ENCODE measurements around the gene CHRM4.

CHRM4 gene

DNA sequence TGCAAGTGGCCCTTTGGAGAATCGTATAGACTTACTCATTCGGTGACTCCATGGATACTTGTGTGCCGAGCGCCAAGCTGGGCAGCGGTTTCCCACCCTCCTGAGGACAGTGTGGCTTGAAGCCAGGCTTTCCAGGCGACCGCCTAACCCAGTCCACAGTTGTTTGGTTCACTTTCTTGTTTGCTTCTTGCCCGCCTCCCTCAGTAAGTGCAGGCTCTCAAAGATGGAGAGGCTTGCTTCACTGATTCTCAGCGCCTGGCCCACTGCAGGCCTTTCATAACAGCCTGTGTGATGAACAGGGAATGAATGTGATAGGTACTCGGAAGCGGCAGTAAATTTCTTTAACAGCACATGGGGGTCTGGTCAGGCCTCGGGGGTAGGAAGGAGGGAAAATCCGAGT is 21.3 kb downstream of the CHRM4 start:
- peaks cover 41% of the 10 kb centered on the region for H3K36me3 ChIP-seq (replicated peaks)

DNA sequence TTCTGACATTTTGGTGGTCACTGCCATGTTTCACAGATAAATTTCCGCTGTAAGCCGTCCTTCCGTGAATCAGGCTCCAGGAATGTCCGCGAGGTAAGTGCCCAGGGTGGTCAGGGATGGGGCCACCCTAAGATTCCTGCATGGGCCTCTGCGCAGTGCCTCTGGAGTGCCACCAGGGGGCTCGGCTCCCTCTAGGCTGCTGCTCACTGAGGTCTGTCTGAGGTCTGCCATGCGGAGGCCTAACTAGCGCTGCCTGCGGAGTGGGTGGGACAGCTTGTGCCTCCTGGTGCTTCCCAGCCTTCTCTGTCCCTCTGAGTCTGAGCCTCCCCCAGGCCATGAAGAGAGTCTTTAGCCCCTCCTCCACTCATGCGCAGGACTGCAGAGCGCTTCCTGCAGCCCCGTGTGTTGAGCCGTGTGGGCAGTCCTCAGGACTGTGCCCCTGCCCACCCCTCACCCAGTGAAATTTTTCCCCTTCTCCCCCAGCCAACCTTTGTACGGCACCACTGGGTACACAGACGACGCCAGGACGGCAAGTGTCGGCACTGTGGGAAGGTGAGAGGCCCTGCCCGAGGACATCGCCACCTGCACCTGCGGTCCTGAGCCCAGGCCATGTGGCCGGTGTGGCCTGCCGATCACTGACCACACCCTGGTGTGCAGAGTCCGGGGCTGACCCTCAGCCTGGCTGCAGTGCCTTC is 22.0 kb downstream of the CHRM4 start:
- Histone ChIP-seq H3K36me3 (replicated peaks) (peaks cover 34% of the 10 kb centered on the region), H3K27me3 (replicated peaks) (no peaks in the 10 kb centered on the region), H3K27ac (no peak overlapping the region), H3K4me3 (ENCODE audit: low read depth, low read length) (no peak overlapping the region)
- DNase-seq = peak; percentile 63
- in situ Hi-C loops (cut with HindIII; ENCODE audit: low pct_ligation_motif_present, low sequenced_read_pairs) = no loop called here
- TF ChIP-seq, protein P1, sequence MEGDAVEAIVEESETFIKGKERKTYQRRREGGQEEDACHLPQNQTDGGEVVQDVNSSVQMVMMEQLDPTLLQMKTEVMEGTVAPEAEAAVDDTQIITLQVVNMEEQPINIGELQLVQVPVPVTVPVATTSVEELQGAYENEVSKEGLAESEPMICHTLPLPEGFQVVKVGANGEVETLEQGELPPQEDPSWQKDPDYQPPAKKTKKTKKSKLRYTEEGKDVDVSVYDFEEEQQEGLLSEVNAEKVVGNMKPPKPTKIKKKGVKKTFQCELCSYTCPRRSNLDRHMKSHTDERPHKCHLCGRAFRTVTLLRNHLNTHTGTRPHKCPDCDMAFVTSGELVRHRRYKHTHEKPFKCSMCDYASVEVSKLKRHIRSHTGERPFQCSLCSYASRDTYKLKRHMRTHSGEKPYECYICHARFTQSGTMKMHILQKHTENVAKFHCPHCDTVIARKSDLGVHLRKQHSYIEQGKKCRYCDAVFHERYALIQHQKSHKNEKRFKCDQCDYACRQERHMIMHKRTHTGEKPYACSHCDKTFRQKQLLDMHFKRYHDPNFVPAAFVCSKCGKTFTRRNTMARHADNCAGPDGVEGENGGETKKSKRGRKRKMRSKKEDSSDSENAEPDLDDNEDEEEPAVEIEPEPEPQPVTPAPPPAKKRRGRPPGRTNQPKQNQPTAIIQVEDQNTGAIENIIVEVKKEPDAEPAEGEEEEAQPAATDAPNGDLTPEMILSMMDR (IDR thresholded peaks at IDR 0.05; ENCODE audit: low read depth, low read length, missing control alignments) = peak; percentile 97

More for the DNA sequence above, 21.3 kb downstream of the CHRM4 start:
- Histone ChIP-seq H3K27ac (no peak overlapping the region), H3K4me3 (ENCODE audit: low read depth, low read length) (no peak overlapping the region), H3K27me3 (replicated peaks) (no peaks in the 10 kb centered on the region)
- DNase-seq = no peak
- in situ Hi-C loops (cut with HindIII; ENCODE audit: low pct_ligation_motif_present, low sequenced_read_pairs) = no loop called here
- TF ChIP-seq, protein P1 (IDR thresholded peaks at IDR 0.05; ENCODE audit: low read depth, low read length, missing control alignments) = no peak

DNA sequence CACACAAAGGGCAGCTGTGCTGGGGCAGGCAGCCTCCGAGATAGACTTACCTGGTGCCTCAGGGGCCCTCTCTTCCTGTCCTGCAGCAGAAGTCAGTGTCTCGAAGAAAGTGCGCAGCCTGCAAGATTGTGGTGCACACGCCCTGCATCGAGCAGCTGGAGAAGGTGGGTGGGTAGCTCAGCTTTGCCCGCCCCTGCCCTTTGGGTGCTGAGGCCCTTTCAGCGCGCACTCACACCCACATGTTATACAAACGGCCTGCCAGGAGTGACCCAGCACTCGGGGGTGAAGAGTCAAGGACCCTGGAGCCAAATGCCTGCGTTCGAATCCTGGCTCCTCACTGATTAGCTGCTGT is 23.7 kb downstream of the CHRM4 start:
- TF ChIP-seq, protein P1 (IDR thresholded peaks at IDR 0.05; ENCODE audit: low read depth, low read length, missing control alignments) = no peak

DNA sequence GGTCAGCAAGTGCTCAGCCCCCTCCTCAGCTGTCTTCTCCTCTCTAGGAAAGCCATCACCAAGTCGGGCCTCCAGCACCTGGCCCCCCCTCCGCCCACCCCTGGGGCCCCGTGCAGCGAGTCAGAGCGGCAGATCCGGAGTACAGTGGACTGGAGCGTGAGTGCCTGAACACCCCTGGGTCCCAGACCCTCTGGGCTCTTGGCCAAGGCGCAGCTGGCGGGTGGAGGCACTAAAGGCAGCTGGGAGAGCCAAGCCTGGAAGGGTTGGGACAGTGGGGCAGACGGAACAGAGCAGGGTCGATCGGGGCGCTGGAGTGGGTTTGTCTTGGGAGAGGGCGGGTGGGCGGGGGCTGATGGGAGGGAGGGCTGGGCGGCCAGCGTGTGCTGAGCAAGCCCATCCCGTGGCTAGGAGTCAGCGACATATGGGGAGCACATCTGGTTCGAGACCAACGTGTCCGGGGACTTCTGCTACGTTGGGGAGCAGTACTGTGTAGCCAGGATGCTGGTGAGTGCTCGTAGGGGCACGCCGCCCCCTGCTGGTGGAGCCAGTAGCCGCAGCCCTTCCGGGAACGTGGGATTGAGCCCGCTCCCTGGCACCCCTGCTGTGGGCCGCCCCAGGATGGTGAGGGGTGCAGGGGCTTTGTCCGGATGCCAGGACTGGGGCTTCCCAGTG is 24.2 kb downstream of the CHRM4 start:
- DNase-seq = no peak
- in situ Hi-C loops (cut with HindIII; ENCODE audit: low pct_ligation_motif_present, low sequenced_read_pairs) = no loop called here
- H3K36me3 ChIP-seq (replicated peaks) = peaks cover 23% of the 10 kb centered on the region

More for the DNA sequence above, 23.7 kb downstream of the CHRM4 start:
- Histone ChIP-seq H3K4me3 (ENCODE audit: low read depth, low read length) (no peak overlapping the region), H3K36me3 (replicated peaks) (peaks cover 28% of the 10 kb centered on the region), H3K27ac (no peak overlapping the region), H3K27me3 (replicated peaks) (no peaks in the 10 kb centered on the region)
- no peak for DNase-seq
- in situ Hi-C loops (cut with HindIII; ENCODE audit: low pct_ligation_motif_present, low sequenced_read_pairs) = no loop called here

DNA sequence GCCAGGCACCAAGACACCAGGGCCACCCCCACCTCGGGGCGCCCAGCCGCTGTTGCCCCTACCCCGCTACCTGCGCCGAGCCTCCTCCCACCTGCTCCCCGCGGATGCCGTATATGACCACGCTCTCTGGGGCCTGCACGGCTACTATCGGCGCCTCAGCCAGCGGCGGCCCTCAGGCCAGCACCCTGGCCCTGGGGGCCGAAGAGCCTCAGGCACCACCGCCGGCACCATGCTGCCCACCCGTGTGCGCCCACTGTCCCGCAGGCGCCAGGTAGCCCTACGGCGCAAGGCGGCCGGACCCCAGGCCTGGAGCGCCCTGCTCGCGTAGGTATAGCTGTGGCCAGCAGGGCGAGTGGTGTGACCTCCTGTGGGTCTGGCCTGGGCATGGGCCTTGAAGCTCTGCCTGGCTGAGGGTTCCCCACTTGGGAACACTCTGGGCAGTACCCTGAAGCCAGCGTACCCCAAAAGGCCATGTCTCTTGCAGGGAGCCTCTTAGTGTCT is 24.9 kb downstream of the CHRM4 start:
- Histone ChIP-seq H3K36me3 (replicated peaks) (peaks cover 20% of the 10 kb centered on the region), H3K27me3 (replicated peaks) (no peaks in the 10 kb centered on the region), H3K4me3 (ENCODE audit: low read depth, low read length) (no peak overlapping the region), H3K27ac (no peak overlapping the region)
- in situ Hi-C loops (cut with HindIII; ENCODE audit: low pct_ligation_motif_present, low sequenced_read_pairs) = no loop called here
- TF ChIP-seq, protein P1 (IDR thresholded peaks at IDR 0.05; ENCODE audit: low read depth, low read length, missing control alignments) = no peak
- DNase-seq = no peak

More for the DNA sequence above, 24.2 kb downstream of the CHRM4 start:
- Histone ChIP-seq H3K4me3 (ENCODE audit: low read depth, low read length) (no peak overlapping the region), H3K27ac (no peak overlapping the region), H3K27me3 (replicated peaks) (no peaks in the 10 kb centered on the region)
- TF ChIP-seq, protein P1 (IDR thresholded peaks at IDR 0.05; ENCODE audit: low read depth, low read length, missing control alignments) = peak; percentile 91
